ENCODE data around the gene LRP8.

LRP8 gene

GRCh38 chr1:53198241-53198651 is 129.6 kb downstream of the LRP8 start:
- no peak overlapping the region for H3K27ac ChIP-seq (ENCODE audit: low read depth, low read length)
- peaks cover 7% of the 10 kb centered on the region for H3K27me3 ChIP-seq (ENCODE audit: control insufficient read depth, insufficient read depth, low read length)
- peaks cover 30% of the 10 kb centered on the region for H3K36me3 ChIP-seq (ENCODE audit: control insufficient read depth, insufficient read depth, low read length)
- H3K9ac ChIP-seq (ENCODE audit: low read length): no peak overlapping the region
- no peak overlapping the region for H3K4me3 ChIP-seq (ENCODE audit: low read depth, low read length)
- H3K9me3 ChIP-seq (ENCODE audit: control insufficient read depth, insufficient read depth, low read depth, low read length): no peaks in the 10 kb centered on the region; the same call in 1 of the 2 replicates
- H3K4me1 ChIP-seq (ENCODE audit: control insufficient read depth, insufficient read depth, low read length): peaks cover 15% of the 10 kb centered on the region

- H3K9ac ChIP-seq (ENCODE audit: low read length): peak overlapping the region; percentile 77
- H3K4me3 ChIP-seq (ENCODE audit: low read depth, low read length): peak overlapping the region; percentile 93
- H3K27me3 ChIP-seq (ENCODE audit: control insufficient read depth, insufficient read depth, low read length): peaks cover 7% of the 10 kb centered on the region
- H3K27ac ChIP-seq (ENCODE audit: low read depth, low read length): peak overlapping the region; percentile 72; the same call in 1 of the 2 replicates
- H3K36me3 ChIP-seq (ENCODE audit: control insufficient read depth, insufficient read depth, low read length): peaks cover 23% of the 10 kb centered on the region
- H3K4me1 ChIP-seq (ENCODE audit: control insufficient read depth, insufficient read depth, low read length): peaks cover 15% of the 10 kb centered on the region
- no peaks in the 10 kb centered on the region; the same call in 1 of the 2 replicates for H3K9me3 ChIP-seq (ENCODE audit: control insufficient read depth, insufficient read depth, low read depth, low read length)
These were observed 130.3 kb downstream of the LRP8 start for GRCh38 chr1:53197291-53198200.

GRCh38 chr1:53196485-53197290 is 131.2 kb downstream of the LRP8 start, which contains the start of gene CPT2:
Gene CPT2 (plus strand): TSS chr1:53196824. CDS start chr1:53196944, 120 bp downstream.
- H3K27me3 ChIP-seq (ENCODE audit: control insufficient read depth, insufficient read depth, low read length): peaks cover 7% of the 10 kb centered on the region
- H3K4me1 ChIP-seq (ENCODE audit: control insufficient read depth, insufficient read depth, low read length): peaks cover 15% of the 10 kb centered on the region
- peak within 1 kb of the TSS; percentile 93 for H3K4me3 ChIP-seq (ENCODE audit: low read depth, low read length)
- H3K9ac ChIP-seq (ENCODE audit: low read length): peak within 1 kb of the TSS; percentile 77
- H3K36me3 ChIP-seq (ENCODE audit: control insufficient read depth, insufficient read depth, low read length): peaks cover 15% of the 10 kb centered on the region
- peak within 1 kb of the TSS; percentile 72; the same call in 1 of the 2 replicates for H3K27ac ChIP-seq (ENCODE audit: low read depth, low read length)
- no peaks in the 10 kb centered on the region for H3K9me3 ChIP-seq (ENCODE audit: control insufficient read depth, insufficient read depth, low read depth, low read length)

- Histone ChIP-seq H3K4me3 (ENCODE audit: low read depth, low read length) (peak overlapping the region; percentile 93), H3K27ac (ENCODE audit: low read depth, low read length) (no peak overlapping the region), H3K36me3 (ENCODE audit: control insufficient read depth, insufficient read depth, low read length) (peaks cover 9% of the 10 kb centered on the region), H3K4me1 (ENCODE audit: control insufficient read depth, insufficient read depth, low read length) (peaks cover 15% of the 10 kb centered on the region), H3K9me3 (ENCODE audit: control insufficient read depth, insufficient read depth, low read depth, low read length) (no peaks in the 10 kb centered on the region), H3K9ac (ENCODE audit: low read length) (peak overlapping the region; percentile 36), H3K27me3 (ENCODE audit: control insufficient read depth, insufficient read depth, low read length) (peaks cover 7% of the 10 kb centered on the region)
These were observed 131.8 kb downstream of the LRP8 start for GRCh38 chr1:53196017-53196484.

- H3K9me3 ChIP-seq (ENCODE audit: control insufficient read depth, insufficient read depth, low read depth, low read length): no peaks in the 10 kb centered on the region
- peaks cover 7% of the 10 kb centered on the region for H3K27me3 ChIP-seq (ENCODE audit: control insufficient read depth, insufficient read depth, low read length)
- H3K36me3 ChIP-seq (ENCODE audit: control insufficient read depth, insufficient read depth, low read length): peaks cover 4% of the 10 kb centered on the region; the same call in 1 of the 2 replicates
- no peak overlapping the region for H3K27ac ChIP-seq (ENCODE audit: low read depth, low read length)
- no peak overlapping the region for H3K9ac ChIP-seq (ENCODE audit: low read length)
- H3K4me1 ChIP-seq (ENCODE audit: control insufficient read depth, insufficient read depth, low read length): peaks cover 15% of the 10 kb centered on the region
- no peak overlapping the region for H3K4me3 ChIP-seq (ENCODE audit: low read depth, low read length)
These were observed 132.4 kb downstream of the LRP8 start for GRCh38 chr1:53195246-53196016.
